NCI-H2171 (cell line): ENCODE data around the gene RGS6.
A peak's percentile ranks its signal among the peaks of the same experiment; 100 is the strongest.

Experiments
- DNase-seq: peaks from one replicate; lab custom pipeline; 2025; lab: John Stamatoyannopoulos, UW

The RGS6 gene

GRCh38 chr14:72550513-72550912, 618.3 kb downstream of the RGS6 start:
- DNase-seq = no peak

GRCh38 chr14:72552236-72552635, 620.0 kb downstream of the RGS6 start:
- DNase-seq = no peak

GRCh38 chr14:72553161-72553560, 620.9 kb downstream of the RGS6 start:
- no peak for DNase-seq

- DNase-seq = peak; percentile 18
These were observed 621.4 kb downstream of the RGS6 start for GRCh38 chr14:72553656-72554055.

- DNase-seq = no peak
These were observed 622.2 kb downstream of the RGS6 start for GRCh38 chr14:72554401-72554800.

GRCh38 chr14:72554994-72555608, 622.9 kb downstream of the RGS6 start:
- no peak for DNase-seq

- no peak for DNase-seq
These were observed 623.4 kb downstream of the RGS6 start for GRCh38 chr14:72555609-72556000.

- no peak for DNase-seq
These were observed 625.4 kb downstream of the RGS6 start for GRCh38 chr14:72557671-72558070.

GRCh38 chr14:72558721-72559120, 626.5 kb downstream of the RGS6 start:
- no peak for DNase-seq

GRCh38 chr14:72559202-72559601, 627.0 kb downstream of the RGS6 start:
- DNase-seq = peak; percentile 21

GRCh38 chr14:72559669-72560255, 627.5 kb downstream of the RGS6 start:
- DNase-seq = no peak

GRCh38 chr14:72560331-72560730, 628.1 kb downstream of the RGS6 start:
- DNase-seq = no peak

- no peak for DNase-seq
These were observed 628.8 kb downstream of the RGS6 start for GRCh38 chr14:72560889-72561493.

GRCh38 chr14:72562300-72562699, 630.1 kb downstream of the RGS6 start:
- no peak for DNase-seq

- peak; percentile 47 for DNase-seq
These were observed 631.4 kb downstream of the RGS6 start for GRCh38 chr14:72563676-72564075.

GRCh38 chr14:72565149-72565559, 632.9 kb downstream of the RGS6 start:
- DNase-seq = no peak

GRCh38 chr14:72565917-72566316, 633.7 kb downstream of the RGS6 start:
- DNase-seq = no peak

- DNase-seq = no peak
These were observed 635.0 kb downstream of the RGS6 start for GRCh38 chr14:72567226-72567625.

- DNase-seq = no peak
These were observed 636.2 kb downstream of the RGS6 start for GRCh38 chr14:72568296-72568992.

GRCh38 chr14:72573725-72574417, 641.6 kb downstream of the RGS6 start:
- no peak for DNase-seq

- DNase-seq = no peak
These were observed 642.5 kb downstream of the RGS6 start for GRCh38 chr14:72574715-72575114.

- no peak for DNase-seq
These were observed 644.0 kb downstream of the RGS6 start for GRCh38 chr14:72576258-72576657.
